ENCODE results near the gene CHI3L2.

CHI3L2 gene

GRCh38 chr1:111234866-111235265 lies 7.4 kb downstream of the CHI3L2 start:
- Mint-ChIP-seq H3K9me3 (no peaks in the 10 kb centered on the region), H3K27me3 (peaks cover 23% of the 10 kb centered on the region), H3K36me3 (ENCODE audit: low read depth) (no peaks in the 10 kb centered on the region), H3K4me3 (no peak overlapping the region), H3K4me1 (ENCODE audit: low read depth) (peaks cover 3% of the 10 kb centered on the region), H3K27ac (no peak overlapping the region)
- intact Hi-C loops (cut with micrococcal nuclease), result no loop called here

GRCh38 chr1:111236379-111236778 lies 8.9 kb downstream of the CHI3L2 start:
- no peak overlapping the region for H3K27ac Mint-ChIP-seq
- intact Hi-C loops (cut with micrococcal nuclease), result no loop called here
- H3K4me3 Mint-ChIP-seq, result no peak overlapping the region
- no peaks in the 10 kb centered on the region for H3K4me1 Mint-ChIP-seq (ENCODE audit: low read depth)
- H3K36me3 Mint-ChIP-seq (ENCODE audit: low read depth), result no peaks in the 10 kb centered on the region
- H3K27me3 Mint-ChIP-seq, result peaks cover 23% of the 10 kb centered on the region
- no peaks in the 10 kb centered on the region for H3K9me3 Mint-ChIP-seq

GRCh38 chr1:111236806-111237205 lies 9.3 kb downstream of the CHI3L2 start:
- Mint-ChIP-seq H3K27ac (no peak overlapping the region), H3K4me1 (ENCODE audit: low read depth) (no peaks in the 10 kb centered on the region), H3K27me3 (peaks cover 23% of the 10 kb centered on the region), H3K4me3 (no peak overlapping the region), H3K36me3 (ENCODE audit: low read depth) (no peaks in the 10 kb centered on the region), H3K9me3 (no peaks in the 10 kb centered on the region)
- intact Hi-C loops (cut with micrococcal nuclease), result no loop called here

GRCh38 chr1:111238056-111238795 lies 10.7 kb downstream of the CHI3L2 start:
- no peaks in the 10 kb centered on the region for H3K4me1 Mint-ChIP-seq (ENCODE audit: low read depth)
- H3K27me3 Mint-ChIP-seq, result peaks cover 18% of the 10 kb centered on the region
- intact Hi-C loops (cut with micrococcal nuclease), result no loop called here
- H3K36me3 Mint-ChIP-seq (ENCODE audit: low read depth), result no peaks in the 10 kb centered on the region
- no peak overlapping the region for H3K4me3 Mint-ChIP-seq
- no peaks in the 10 kb centered on the region for H3K9me3 Mint-ChIP-seq
- no peak overlapping the region for H3K27ac Mint-ChIP-seq

GRCh38 chr1:111241797-111242196 lies 14.3 kb downstream of the CHI3L2 start:
- no peak overlapping the region for H3K4me3 Mint-ChIP-seq
- H3K36me3 Mint-ChIP-seq (ENCODE audit: low read depth), result no peaks in the 10 kb centered on the region
- peaks cover under 1% of the 10 kb centered on the region for H3K27me3 Mint-ChIP-seq
- no peak overlapping the region for H3K27ac Mint-ChIP-seq
- no peaks in the 10 kb centered on the region for H3K9me3 Mint-ChIP-seq
- no peaks in the 10 kb centered on the region for H3K4me1 Mint-ChIP-seq (ENCODE audit: low read depth)
- intact Hi-C loops (cut with micrococcal nuclease), result no loop called here

- no peaks in the 10 kb centered on the region for H3K36me3 Mint-ChIP-seq (ENCODE audit: low read depth)
- H3K4me3 Mint-ChIP-seq, result no peak overlapping the region
- no peaks in the 10 kb centered on the region for H3K4me1 Mint-ChIP-seq (ENCODE audit: low read depth)
- intact Hi-C loops (cut with micrococcal nuclease), result no loop called here
- no peaks in the 10 kb centered on the region for H3K27me3 Mint-ChIP-seq
- H3K9me3 Mint-ChIP-seq, result no peaks in the 10 kb centered on the region
- no peak overlapping the region for H3K27ac Mint-ChIP-seq
Observed at GRCh38 chr1:111242805-111243523, 15.5 kb downstream of the CHI3L2 start.

- no peak overlapping the region for H3K4me3 Mint-ChIP-seq
- no peaks in the 10 kb centered on the region for H3K9me3 Mint-ChIP-seq
- intact Hi-C loops (cut with micrococcal nuclease), result no loop called here
- H3K36me3 Mint-ChIP-seq (ENCODE audit: low read depth), result no peaks in the 10 kb centered on the region
- H3K27ac Mint-ChIP-seq, result no peak overlapping the region
- H3K27me3 Mint-ChIP-seq, result peaks cover 8% of the 10 kb centered on the region
- no peaks in the 10 kb centered on the region for H3K4me1 Mint-ChIP-seq (ENCODE audit: low read depth)
Observed at GRCh38 chr1:111247125-111247838, 19.8 kb downstream of the CHI3L2 start.

GRCh38 chr1:111249960-111250359 lies 22.4 kb downstream of the CHI3L2 start:
- Mint-ChIP-seq H3K4me3 (no peak overlapping the region), H3K4me1 (ENCODE audit: low read depth) (no peaks in the 10 kb centered on the region)

GRCh38 chr1:111251570-111251969 lies 24.1 kb downstream of the CHI3L2 start:
- Mint-ChIP-seq H3K36me3 (ENCODE audit: low read depth) (no peaks in the 10 kb centered on the region), H3K4me1 (ENCODE audit: low read depth) (no peaks in the 10 kb centered on the region), H3K4me3 (no peak overlapping the region), H3K27me3 (peaks cover 28% of the 10 kb centered on the region), H3K9me3 (no peaks in the 10 kb centered on the region), H3K27ac (no peak overlapping the region)
- intact Hi-C loops (cut with micrococcal nuclease), result no loop called here

More at GRCh38 chr1:111249960-111250359, 22.4 kb downstream of the CHI3L2 start:
- Mint-ChIP-seq H3K27ac (no peak overlapping the region), H3K36me3 (ENCODE audit: low read depth) (no peaks in the 10 kb centered on the region), H3K9me3 (no peaks in the 10 kb centered on the region), H3K27me3 (peaks cover 19% of the 10 kb centered on the region)
- intact Hi-C loops (cut with micrococcal nuclease), result no loop called here

GRCh38 chr1:111252786-111253185 lies 25.3 kb downstream of the CHI3L2 start:
- Mint-ChIP-seq H3K27ac (no peak overlapping the region), H3K4me3 (no peak overlapping the region), H3K27me3 (peaks cover 30% of the 10 kb centered on the region), H3K4me1 (ENCODE audit: low read depth) (no peaks in the 10 kb centered on the region), H3K36me3 (ENCODE audit: low read depth) (no peaks in the 10 kb centered on the region), H3K9me3 (no peaks in the 10 kb centered on the region)
- intact Hi-C loops (cut with micrococcal nuclease), result no loop called here

GRCh38 chr1:111253876-111254275 lies 26.4 kb downstream of the CHI3L2 start:
- Mint-ChIP-seq H3K9me3 (no peaks in the 10 kb centered on the region), H3K27ac (no peak overlapping the region), H3K4me1 (ENCODE audit: low read depth) (no peaks in the 10 kb centered on the region), H3K4me3 (no peak overlapping the region), H3K27me3 (peaks cover 26% of the 10 kb centered on the region), H3K36me3 (ENCODE audit: low read depth) (no peaks in the 10 kb centered on the region)
- intact Hi-C loops (cut with micrococcal nuclease), result no loop called here

GRCh38 chr1:111256988-111257658 lies 29.6 kb downstream of the CHI3L2 start:
- peaks cover 33% of the 10 kb centered on the region for H3K27me3 Mint-ChIP-seq
- no peaks in the 10 kb centered on the region for H3K4me1 Mint-ChIP-seq (ENCODE audit: low read depth)
- no peaks in the 10 kb centered on the region for H3K9me3 Mint-ChIP-seq
- intact Hi-C loops (cut with micrococcal nuclease), result no loop called here
- no peak overlapping the region for H3K4me3 Mint-ChIP-seq
- no peak overlapping the region for H3K27ac Mint-ChIP-seq
- no peaks in the 10 kb centered on the region for H3K36me3 Mint-ChIP-seq (ENCODE audit: low read depth)

GRCh38 chr1:111267801-111268508 lies 40.4 kb downstream of the CHI3L2 start:
- Mint-ChIP-seq H3K4me1 (ENCODE audit: low read depth) (peaks cover 11% of the 10 kb centered on the region), H3K27ac (no peak overlapping the region), H3K4me3 (no peak overlapping the region), H3K36me3 (ENCODE audit: low read depth) (no peaks in the 10 kb centered on the region), H3K27me3 (peaks cover 82% of the 10 kb centered on the region), H3K9me3 (peaks cover 20% of the 10 kb centered on the region)
- intact Hi-C loops (cut with micrococcal nuclease), result no loop called here
